Cardiac fibroblast (primary cell): Measurements from ENCODE around the gene TENM4.

ENCODE experiments used
- DNase-seq, 2 donors: peaks; one replicate each; pipeline versions ENCODE4 v3.0.0 to v3.0.0-alpha.2; 2010; ENCODE audit warnings: low read depth in 2 of 2
- H3K4me3 ChIP-seq, 2 donors: replicated peaks in 1 of 2; 1 replicate in 1 of 2; 2 replicates in 1 of 2; pipeline ENCODE4 v1.5.1; 2011; ENCODE audit warnings: low read depth in 2 of 2, low read length in 2 of 2, mild to moderate bottlenecking in 2 of 2, moderate library complexity in 1 of 2
- CTCF ChIP-seq: IDR thresholded peaks from one replicate; pipeline ENCODE4 v1.5.1; 2011; ENCODE audit warnings: low read depth, mild to moderate bottlenecking, low read length, inconsistent platforms

The TENM4 gene

GRCh38 chr11:78603792-78604191 is 837.0 kb downstream of the TENM4 start:
- no peak for DNase-seq
- no peak for TF ChIP-seq CTCF

More at GRCh38 chr11:78603792-78604191, 837.0 kb downstream of the TENM4 start:
- H3K4me3 ChIP-seq: no peak overlapping the region
